HepG2 (cell line): ENCODE measurements around the gene DLG4. TPM values are rescaled to one million over a fixed set of nuclear protein-coding genes. Genes with fewer than 3 reads are reported as not detected.

Experiments used
- CBFB ChIP-seq: sonication (generic); formaldehyde crosslinking; IDR thresholded peaks from 2 replicates; pipeline ENCODE4 v1.4.0; 2020; ENCODE audit warnings: missing genetic modification reagents
- MATR3 ChIP-seq: sonication (generic); formaldehyde crosslinking; IDR thresholded peaks from 2 replicates; pipeline ENCODE4 v1.4.0; 2020; ENCODE audit warnings: missing genetic modification reagents
- PCBP2 ChIP-seq: fragments of 200-400 bp; formaldehyde crosslinking; optimal IDR thresholded peaks from 2 replicates; pipeline ENCODE3; 2018; ENCODE audit warnings: low read length, low read depth; ENCODE audit not compliant: poor library complexity, severe bottlenecking
- TRIM24 ChIP-seq: sonication (generic); formaldehyde crosslinking; IDR thresholded peaks from 2 replicates; pipeline ENCODE4 v1.8.0; 2022; ENCODE audit warnings: mild to moderate bottlenecking, missing genetic modification reagents
- ZC3H4 ChIP-seq: sonication (generic); formaldehyde crosslinking; IDR thresholded peaks from 2 replicates; pipeline ENCODE4 v1.4.0; 2020; ENCODE audit warnings: missing genetic modification reagents, borderline replicate concordance
- ZNF335 ChIP-seq: sonication (generic); formaldehyde crosslinking; IDR thresholded peaks from 2 replicates; pipeline ENCODE4 v1.4.0; 2020; ENCODE audit warnings: missing genetic modification reagents
- ZNF670 ChIP-seq: sonication (generic); formaldehyde crosslinking; IDR thresholded peaks from 2 replicates; pipeline ENCODE4 v1.8.0; 2022; ENCODE audit warnings: mild to moderate bottlenecking, missing genetic modification reagents, borderline replicate concordance
- ZNF782 ChIP-seq: sonication (generic); formaldehyde crosslinking; IDR thresholded peaks from 2 replicates; pipeline ENCODE4 v1.4.0; 2020; ENCODE audit warnings: missing genetic modification reagents, mild to moderate bottlenecking, borderline replicate concordance
- ZNF879 ChIP-seq: sonication (generic); formaldehyde crosslinking; IDR thresholded peaks from 2 replicates; pipeline ENCODE4 v1.8.1; 2023; ENCODE audit warnings: missing genetic modification reagents
- polyA plus RNA-seq, 8 experiments: library from polyadenylated mRNA; depleted of rRNA in 3 of 8; stranded (reverse) in 7 of 8; unstranded in 1 of 8; fragments of >200 nt; fragmentation: Illumina TruSeq in 4 of 8; extraction: Trizol in 4 of 8; gene quantifications; 2 replicates each; pipeline versions ENCODE4 v1.2.1 to v1.2.3, GENCODE V29; 2011 to 2016; ENCODE audit warnings: low read depth in 4 of 8, missing spikeins in 1 of 8, mixed read lengths in 1 of 8; ENCODE audit not compliant: insufficient read depth in 1 of 8
- total RNA-seq, 5 experiments: library from RNA; depleted of rRNA; stranded (reverse); fragments of >200 nt; fragmentation: Illumina TruSeq; extraction: Trizol; gene quantifications; 2 replicates each; pipeline ENCODE4 v1.2.3, GENCODE V29; 2016; ENCODE audit warnings: low read depth in 1 of 5
- TF ChIP-seq, protein P1 (sequence below): sonication (generic); formaldehyde crosslinking; IDR thresholded peaks from 2 replicates; pipeline ENCODE4 v1.9.0; 2021; ENCODE audit warnings: missing genetic modification reagents, mild to moderate bottlenecking, borderline replicate concordance
- TF ChIP-seq, protein P2 (sequence below): IDR thresholded peaks from 2 replicates; pipeline ENCODE4 v1.6.1; 2012; ENCODE audit warnings: inconsistent platforms
- TF ChIP-seq, protein P3 (sequence below): conservative IDR thresholded peaks from 2 replicates; pipeline ENCODE4 v1.6.1; 2018; ENCODE audit warnings: missing genetic modification reagents
- TF ChIP-seq, protein P4 (sequence below): IDR thresholded peaks from 2 replicates; pipeline ENCODE4 v1.6.1; 2016; ENCODE audit warnings: control low read depth
- TF ChIP-seq, protein P5 (sequence below): sonication (generic); formaldehyde crosslinking; IDR thresholded peaks from 2 replicates; pipeline ENCODE4 v1.4.0; 2020; ENCODE audit warnings: missing genetic modification reagents, borderline replicate concordance
- TF ChIP-seq, protein P6 (sequence below): sonication (generic); formaldehyde crosslinking; IDR thresholded peaks from 2 replicates; pipeline ENCODE4 v1.8.1; 2023; ENCODE audit warnings: missing genetic modification reagents, mild to moderate bottlenecking, borderline replicate concordance
- TF ChIP-seq, protein P7 (sequence below): fragments of 450-650 bp; IDR thresholded peaks from 2 replicates; pipeline ENCODE4 v1.6.1; 2016

DLG4 gene
- total and polyA plus RNA-seq, 2 of the 13 experiments (the other 11 are each of a cell fraction or from before 2014, with no cell fraction given): 0.71 to 4.3 TPM

DNA sequence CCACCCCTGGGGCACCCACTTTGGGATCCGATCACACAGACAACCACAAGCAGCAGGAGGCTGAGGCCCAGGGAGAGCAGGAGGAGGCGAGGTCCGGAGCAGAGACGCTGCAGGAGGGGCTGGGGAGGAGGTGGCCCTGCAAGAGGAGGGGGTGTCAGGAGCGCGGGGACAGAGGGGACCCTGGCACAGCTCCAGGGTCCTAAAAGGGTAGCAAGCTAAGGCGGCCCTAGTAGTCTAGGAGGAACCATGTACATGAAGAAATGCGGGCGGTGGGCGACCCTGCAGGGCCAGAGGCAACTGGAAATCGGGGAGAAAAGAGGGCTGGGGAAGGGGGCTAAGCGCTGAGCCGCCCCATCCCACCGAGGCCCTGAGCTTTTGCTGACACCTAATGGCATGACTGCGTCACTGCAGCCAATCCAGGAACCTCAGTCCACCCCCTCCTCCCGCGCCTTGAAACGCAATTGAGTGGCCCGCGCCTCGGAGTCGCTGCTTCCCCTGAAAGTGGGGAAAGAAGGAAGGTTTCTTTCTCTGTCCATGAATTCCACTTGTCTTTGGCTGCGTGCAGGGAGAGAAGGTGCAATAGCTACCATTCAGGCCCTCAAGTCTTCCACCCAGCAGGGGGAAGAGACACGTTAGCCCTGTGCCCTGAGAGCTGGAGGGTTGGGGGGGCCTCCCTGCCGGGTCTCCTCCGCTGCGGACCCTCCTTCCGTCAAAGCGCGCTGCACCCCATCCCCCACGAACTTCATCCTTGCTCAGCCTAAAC, 42.3 kb downstream of the DLG4 start (continued):
- TF ChIP-seq, protein P1, sequence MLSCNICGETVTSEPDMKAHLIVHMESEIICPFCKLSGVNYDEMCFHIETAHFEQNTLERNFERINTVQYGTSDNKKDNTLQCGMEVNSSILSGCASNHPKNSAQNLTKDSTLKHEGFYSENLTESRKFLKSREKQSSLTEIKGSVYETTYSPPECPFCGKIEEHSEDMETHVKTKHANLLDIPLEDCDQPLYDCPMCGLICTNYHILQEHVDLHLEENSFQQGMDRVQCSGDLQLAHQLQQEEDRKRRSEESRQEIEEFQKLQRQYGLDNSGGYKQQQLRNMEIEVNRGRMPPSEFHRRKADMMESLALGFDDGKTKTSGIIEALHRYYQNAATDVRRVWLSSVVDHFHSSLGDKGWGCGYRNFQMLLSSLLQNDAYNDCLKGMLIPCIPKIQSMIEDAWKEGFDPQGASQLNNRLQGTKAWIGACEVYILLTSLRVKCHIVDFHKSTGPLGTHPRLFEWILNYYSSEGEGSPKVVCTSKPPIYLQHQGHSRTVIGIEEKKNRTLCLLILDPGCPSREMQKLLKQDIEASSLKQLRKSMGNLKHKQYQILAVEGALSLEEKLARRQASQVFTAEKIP (CRISPR knock-in tag): no peak
- TF ChIP-seq TRIM24 (CRISPR knock-in tag) (no peak), CBFB (CRISPR knock-in tag) (no peak), ZNF782 (CRISPR knock-in tag) (no peak), ZNF335 (CRISPR knock-in tag) (0 out of 2 replicates have a peak, but pooled peaks have one; percentile 15), PCBP2 (no peak), ZNF879 (CRISPR knock-in tag) (no peak), MATR3 (CRISPR knock-in tag) (no peak), ZC3H4 (no peak), ZNF670 (CRISPR knock-in tag) (no peak)
- TF ChIP-seq, protein P2, sequence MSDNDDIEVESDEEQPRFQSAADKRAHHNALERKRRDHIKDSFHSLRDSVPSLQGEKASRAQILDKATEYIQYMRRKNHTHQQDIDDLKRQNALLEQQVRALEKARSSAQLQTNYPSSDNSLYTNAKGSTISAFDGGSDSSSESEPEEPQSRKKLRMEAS: peak; percentile 8; the same call in 1 of the 2 replicates
- TF ChIP-seq, protein P3, sequence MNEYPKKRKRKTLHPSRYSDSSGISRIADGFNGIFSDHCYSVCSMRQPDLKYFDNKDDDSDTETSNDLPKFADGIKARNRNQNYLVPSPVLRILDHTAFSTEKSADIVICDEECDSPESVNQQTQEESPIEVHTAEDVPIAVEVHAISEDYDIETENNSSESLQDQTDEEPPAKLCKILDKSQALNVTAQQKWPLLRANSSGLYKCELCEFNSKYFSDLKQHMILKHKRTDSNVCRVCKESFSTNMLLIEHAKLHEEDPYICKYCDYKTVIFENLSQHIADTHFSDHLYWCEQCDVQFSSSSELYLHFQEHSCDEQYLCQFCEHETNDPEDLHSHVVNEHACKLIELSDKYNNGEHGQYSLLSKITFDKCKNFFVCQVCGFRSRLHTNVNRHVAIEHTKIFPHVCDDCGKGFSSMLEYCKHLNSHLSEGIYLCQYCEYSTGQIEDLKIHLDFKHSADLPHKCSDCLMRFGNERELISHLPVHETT (CRISPR knock-in tag): no peak
- TF ChIP-seq, protein P4, sequence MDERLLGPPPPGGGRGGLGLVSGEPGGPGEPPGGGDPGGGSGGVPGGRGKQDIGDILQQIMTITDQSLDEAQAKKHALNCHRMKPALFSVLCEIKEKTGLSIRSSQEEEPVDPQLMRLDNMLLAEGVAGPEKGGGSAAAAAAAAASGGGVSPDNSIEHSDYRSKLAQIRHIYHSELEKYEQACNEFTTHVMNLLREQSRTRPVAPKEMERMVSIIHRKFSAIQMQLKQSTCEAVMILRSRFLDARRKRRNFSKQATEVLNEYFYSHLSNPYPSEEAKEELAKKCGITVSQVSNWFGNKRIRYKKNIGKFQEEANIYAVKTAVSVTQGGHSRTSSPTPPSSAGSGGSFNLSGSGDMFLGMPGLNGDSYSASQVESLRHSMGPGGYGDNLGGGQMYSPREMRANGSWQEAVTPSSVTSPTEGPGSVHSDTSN: no peak
- TF ChIP-seq, protein P5, sequence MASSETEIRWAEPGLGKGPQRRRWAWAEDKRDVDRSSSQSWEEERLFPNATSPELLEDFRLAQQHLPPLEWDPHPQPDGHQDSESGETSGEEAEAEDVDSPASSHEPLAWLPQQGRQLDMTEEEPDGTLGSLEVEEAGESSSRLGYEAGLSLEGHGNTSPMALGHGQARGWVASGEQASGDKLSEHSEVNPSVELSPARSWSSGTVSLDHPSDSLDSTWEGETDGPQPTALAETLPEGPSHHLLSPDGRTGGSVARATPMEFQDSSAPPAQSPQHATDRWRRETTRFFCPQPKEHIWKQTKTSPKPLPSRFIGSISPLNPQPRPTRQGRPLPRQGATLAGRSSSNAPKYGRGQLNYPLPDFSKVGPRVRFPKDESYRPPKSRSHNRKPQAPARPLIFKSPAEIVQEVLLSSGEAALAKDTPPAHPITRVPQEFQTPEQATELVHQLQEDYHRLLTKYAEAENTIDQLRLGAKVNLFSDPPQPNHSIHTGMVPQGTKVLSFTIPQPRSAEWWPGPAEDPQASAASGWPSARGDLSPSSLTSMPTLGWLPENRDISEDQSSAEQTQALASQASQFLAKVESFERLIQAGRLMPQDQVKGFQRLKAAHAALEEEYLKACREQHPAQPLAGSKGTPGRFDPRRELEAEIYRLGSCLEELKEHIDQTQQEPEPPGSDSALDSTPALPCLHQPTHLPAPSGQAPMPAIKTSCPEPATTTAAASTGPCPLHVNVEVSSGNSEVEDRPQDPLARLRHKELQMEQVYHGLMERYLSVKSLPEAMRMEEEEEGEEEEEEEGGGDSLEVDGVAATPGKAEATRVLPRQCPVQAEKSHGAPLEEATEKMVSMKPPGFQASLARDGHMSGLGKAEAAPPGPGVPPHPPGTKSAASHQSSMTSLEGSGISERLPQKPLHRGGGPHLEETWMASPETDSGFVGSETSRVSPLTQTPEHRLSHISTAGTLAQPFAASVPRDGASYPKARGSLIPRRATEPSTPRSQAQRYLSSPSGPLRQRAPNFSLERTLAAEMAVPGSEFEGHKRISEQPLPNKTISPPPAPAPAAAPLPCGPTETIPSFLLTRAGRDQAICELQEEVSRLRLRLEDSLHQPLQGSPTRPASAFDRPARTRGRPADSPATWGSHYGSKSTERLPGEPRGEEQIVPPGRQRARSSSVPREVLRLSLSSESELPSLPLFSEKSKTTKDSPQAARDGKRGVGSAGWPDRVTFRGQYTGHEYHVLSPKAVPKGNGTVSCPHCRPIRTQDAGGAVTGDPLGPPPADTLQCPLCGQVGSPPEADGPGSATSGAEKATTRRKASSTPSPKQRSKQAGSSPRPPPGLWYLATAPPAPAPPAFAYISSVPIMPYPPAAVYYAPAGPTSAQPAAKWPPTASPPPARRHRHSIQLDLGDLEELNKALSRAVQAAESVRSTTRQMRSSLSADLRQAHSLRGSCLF (CRISPR knock-in tag): no peak
- TF ChIP-seq, protein P6, sequence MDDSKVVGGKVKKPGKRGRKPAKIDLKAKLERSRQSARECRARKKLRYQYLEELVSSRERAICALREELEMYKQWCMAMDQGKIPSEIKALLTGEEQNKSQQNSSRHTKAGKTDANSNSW (CRISPR knock-in tag): 0 out of 2 replicates have a peak, but pooled peaks have one; percentile 22
- TF ChIP-seq, protein P7, sequence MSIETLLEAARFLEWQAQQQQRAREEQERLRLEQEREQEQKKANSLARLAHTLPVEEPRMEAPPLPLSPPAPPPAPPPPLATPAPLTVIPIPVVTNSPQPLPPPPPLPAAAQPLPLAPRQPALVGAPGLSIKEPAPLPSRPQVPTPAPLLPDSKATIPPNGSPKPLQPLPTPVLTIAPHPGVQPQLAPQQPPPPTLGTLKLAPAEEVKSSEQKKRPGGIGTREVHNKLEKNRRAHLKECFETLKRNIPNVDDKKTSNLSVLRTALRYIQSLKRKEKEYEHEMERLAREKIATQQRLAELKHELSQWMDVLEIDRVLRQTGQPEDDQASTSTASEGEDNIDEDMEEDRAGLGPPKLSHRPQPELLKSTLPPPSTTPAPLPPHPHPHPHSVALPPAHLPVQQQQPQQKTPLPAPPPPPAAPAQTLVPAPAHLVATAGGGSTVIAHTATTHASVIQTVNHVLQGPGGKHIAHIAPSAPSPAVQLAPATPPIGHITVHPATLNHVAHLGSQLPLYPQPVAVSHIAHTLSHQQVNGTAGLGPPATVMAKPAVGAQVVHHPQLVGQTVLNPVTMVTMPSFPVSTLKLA: no peak
